ENCODE data around the gene IFIT1.

- TF ChIP-seq CTCF (optimal IDR thresholded peaks at IDR 0.05 in 1 of 3, IDR thresholded peaks at IDR 0.05 in 1 of 3, conservative IDR thresholded peaks at IDR 0.05 in 1 of 3; ENCODE audit: extremely low read depth in 1 of 3, insufficient read depth in 2 of 3, low read length in 3 of 3) (no peak), EZH2 (IDR thresholded peaks at IDR 0.05; ENCODE audit: low read length) (no peak)
Measured at GRCh38 chr10:89393898-89394297, 1.5 kb downstream of the IFIT1 start.
